Measurements from ENCODE around the gene CAMKK1. TPM values are rescaled to one million over a fixed set of nuclear protein-coding genes. Genes with fewer than 3 reads are reported as not detected.

CAMKK1 gene
- total and polyA plus RNA-seq, 11 donors = 2.0 to 6.8 (median 4.2) TPM

DNA sequence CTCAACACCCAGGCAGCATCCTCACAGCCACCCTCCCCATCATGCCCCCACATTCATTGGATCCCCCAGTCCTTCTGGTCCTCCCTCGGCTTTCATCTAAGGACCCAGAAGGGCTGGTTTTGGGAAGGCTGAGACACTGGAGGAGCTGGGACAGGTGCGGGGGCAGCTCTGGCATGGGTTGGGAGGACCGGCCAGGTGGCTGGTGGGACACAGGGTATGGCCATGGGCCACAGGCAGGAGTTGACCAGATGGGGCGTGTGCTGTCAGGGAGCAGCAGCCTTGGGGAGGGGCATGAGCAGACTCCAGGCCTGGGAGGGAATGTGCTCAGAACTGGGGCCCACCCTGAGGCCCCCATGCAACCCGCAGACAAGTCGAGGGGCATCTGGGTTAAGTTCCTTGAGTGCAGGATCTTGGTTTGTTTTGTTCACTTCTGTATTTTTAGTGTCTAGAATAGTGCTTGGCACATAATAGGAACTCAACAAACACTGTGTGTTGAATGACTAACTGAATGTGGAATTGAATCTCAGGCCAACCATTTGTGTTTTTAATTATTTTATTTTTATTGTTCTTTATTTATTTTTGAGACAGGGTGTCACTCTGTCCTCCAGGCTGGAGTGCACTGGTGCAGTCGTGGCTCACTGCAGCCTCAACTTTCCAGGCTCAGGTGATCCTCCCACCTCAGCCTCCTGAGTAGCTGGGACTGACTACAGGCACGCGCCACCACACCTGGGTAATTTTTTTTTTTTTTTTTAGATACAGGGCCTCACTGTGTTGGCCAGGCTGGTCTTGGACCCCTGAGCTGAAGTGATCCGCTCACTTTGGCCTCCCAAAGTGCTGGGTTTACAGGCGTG, 17.8 kb upstream of the CAMKK1 start:
- Histone ChIP-seq H3K4me1 (peaks cover 0 to 31% (median 10%) of the 10 kb centered on the region in 12 donors), H3K9me3 (no peaks in the 10 kb centered on the region), H3K4me3 (no peak overlapping the region), H3K36me3 (no peaks in the 10 kb centered on the region), H3K27me3 (no peaks in the 10 kb centered on the region), H3K27ac (peak overlapping the region in 1 of 12 donors; percentile 23)
- intact Hi-C loops (cut with DNase I) = loop anchor here in 9 of 10 donors (5.0 to 10.0 kb wide), 7 partner anchors 43 to 176 kb away; no protein-coding TSS in a partner anchor
- TF ChIP-seq, protein P1, sequence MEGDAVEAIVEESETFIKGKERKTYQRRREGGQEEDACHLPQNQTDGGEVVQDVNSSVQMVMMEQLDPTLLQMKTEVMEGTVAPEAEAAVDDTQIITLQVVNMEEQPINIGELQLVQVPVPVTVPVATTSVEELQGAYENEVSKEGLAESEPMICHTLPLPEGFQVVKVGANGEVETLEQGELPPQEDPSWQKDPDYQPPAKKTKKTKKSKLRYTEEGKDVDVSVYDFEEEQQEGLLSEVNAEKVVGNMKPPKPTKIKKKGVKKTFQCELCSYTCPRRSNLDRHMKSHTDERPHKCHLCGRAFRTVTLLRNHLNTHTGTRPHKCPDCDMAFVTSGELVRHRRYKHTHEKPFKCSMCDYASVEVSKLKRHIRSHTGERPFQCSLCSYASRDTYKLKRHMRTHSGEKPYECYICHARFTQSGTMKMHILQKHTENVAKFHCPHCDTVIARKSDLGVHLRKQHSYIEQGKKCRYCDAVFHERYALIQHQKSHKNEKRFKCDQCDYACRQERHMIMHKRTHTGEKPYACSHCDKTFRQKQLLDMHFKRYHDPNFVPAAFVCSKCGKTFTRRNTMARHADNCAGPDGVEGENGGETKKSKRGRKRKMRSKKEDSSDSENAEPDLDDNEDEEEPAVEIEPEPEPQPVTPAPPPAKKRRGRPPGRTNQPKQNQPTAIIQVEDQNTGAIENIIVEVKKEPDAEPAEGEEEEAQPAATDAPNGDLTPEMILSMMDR (IDR thresholded peaks at IDR 0.05) = no peak
- no peak for TF ChIP-seq POLR2A (IDR thresholded peaks at IDR 0.05)
- no peak for DNase-seq
- ATAC-seq = no peak
- WGBS, 4 donors = 83 to 88% (median 86%) methylated on average over 11 of the region's 11 CpGs

DNA sequence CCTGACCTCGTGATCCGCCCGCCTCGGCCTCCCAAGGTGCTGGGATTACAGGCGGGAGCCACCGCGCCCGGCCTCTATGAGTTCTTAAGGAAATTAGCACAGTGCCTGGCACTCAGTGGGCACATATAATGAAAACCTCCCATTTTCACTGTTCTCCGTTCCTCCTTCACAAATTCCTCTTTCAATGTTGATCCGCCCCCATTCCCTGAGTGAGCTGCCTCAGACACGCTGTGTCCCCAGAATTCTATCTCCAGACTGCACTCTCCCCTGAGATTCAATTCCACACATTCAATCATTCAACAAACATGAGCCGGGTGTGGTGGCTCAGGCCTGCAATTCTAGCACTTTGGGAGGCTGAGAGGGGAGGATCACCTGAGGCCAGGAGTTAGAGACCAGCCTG, 16.4 kb upstream of the CAMKK1 start:
- intact Hi-C loops (cut with DNase I) = loop anchor here in 2 of 10 donors (2.0 to 5.0 kb wide), 2 partner anchors 44 to 47 kb away; no protein-coding TSS in a partner anchor
- ATAC-seq = no peak
- H3K27me3 ChIP-seq = no peaks in the 10 kb centered on the region
- no peak for DNase-seq
- WGBS, 4 donors = 92 to 94% (median 94%) methylated on average over 12 of the region's 12 CpGs
- H3K27ac ChIP-seq = no peak overlapping the region
- peaks cover 0 to 23% (median 10%) of the 10 kb centered on the region in 12 donors for H3K4me1 ChIP-seq
- H3K36me3 ChIP-seq = no peaks in the 10 kb centered on the region
- no peaks in the 10 kb centered on the region for H3K9me3 ChIP-seq
- no peak overlapping the region for H3K4me3 ChIP-seq
- no peak for TF ChIP-seq POLR2A (IDR thresholded peaks at IDR 0.05)
- TF ChIP-seq, protein P1 (IDR thresholded peaks at IDR 0.05) = no peak

DNA sequence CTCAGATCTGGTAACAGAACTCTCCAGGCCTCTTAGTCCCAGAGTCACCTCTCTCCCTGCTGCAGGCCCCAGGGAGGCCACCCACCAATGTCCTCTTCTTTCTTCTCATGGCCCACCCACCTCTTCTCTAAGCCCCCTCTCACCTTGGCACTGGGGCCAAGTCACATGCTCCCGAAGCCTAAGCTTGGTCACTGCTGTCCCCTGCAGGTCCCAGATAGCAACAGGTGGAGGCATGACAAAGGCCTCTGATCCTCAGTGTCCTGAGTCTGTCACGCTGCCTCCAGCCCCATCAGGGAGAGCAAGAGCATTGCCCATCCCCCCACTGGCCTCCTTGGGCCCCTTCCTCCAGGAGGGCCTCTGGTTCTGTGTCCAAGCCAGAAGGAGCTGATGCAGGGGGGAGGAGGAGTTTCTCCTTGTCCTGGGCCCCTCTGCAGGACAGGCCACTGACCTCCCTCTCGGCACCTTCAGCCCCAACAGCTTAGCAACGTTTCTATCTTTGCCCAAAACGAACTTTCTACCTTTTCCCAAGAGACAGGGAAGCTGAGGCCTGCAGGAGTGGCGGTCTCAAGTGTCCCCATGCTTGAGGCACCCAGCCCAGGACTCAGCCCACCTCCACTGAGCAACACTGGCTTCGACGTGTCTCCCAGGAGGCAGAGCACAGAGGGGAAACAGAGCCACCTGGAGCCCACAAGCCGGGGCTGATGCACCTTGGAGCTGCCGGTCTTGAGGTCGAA, 14.8 kb upstream of the CAMKK1 start:
- DNase-seq (no peak), ATAC-seq (peak in 1 of 4 donors; percentile 36)
- intact Hi-C loops (cut with DNase I) = loop anchor here in 2 of 10 donors (2.0 to 5.0 kb wide), 2 partner anchors 43 to 45 kb away; no protein-coding TSS in a partner anchor
- 83 to 85% (median 84%) methylated on average over 11 of the region's 11 CpGs for WGBS, 4 donors
- Histone ChIP-seq H3K9me3 (no peaks in the 10 kb centered on the region), H3K36me3 (no peaks in the 10 kb centered on the region), H3K27me3 (no peaks in the 10 kb centered on the region), H3K4me3 (no peak overlapping the region), H3K27ac (no peak overlapping the region), H3K4me1 (peaks cover 0 to 13% (median 3%) of the 10 kb centered on the region in 12 donors)
- TF ChIP-seq POLR2A (IDR thresholded peaks at IDR 0.05) = no peak
- TF ChIP-seq, protein P1 (IDR thresholded peaks at IDR 0.05) = peak; percentile 4 to 42 (median 28)

DNA sequence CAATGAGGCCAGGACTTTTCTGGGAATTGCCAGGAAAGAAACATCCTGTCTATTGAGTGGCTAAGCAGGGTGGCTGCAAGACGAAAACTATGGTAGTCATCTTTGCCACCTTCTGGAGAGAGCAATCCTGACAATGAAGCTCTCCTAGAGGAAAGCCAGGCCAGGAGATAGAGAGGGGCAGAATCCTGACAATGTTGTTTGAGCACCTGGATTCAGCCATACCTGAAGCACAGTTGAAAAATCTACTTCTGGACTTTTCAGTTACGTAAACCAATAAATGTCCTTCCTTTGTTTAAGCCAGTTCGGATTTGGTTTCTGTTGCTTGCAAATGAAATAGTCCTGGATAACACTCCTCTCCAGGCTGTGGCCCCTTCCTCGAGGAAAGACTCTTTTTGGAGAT, 14.0 kb upstream of the CAMKK1 start:
- no peaks in the 10 kb centered on the region for H3K36me3 ChIP-seq
- H3K4me3 ChIP-seq = no peak overlapping the region
- ATAC-seq = no peak
- no peak for DNase-seq
- intact Hi-C loops (cut with DNase I) = loop anchor here in 1 of 10 donors (5.0 kb wide), 1 partner anchor 45 kb away; no protein-coding TSS in a partner anchor
- no peaks in the 10 kb centered on the region for H3K27me3 ChIP-seq
- H3K27ac ChIP-seq = no peak overlapping the region
- H3K4me1 ChIP-seq = peaks cover 0 to 11% (median 2%) of the 10 kb centered on the region in 12 donors
- 91 to 96% (median 92%) methylated on average over 4 of the region's 4 CpGs for WGBS, 4 donors
- TF ChIP-seq, protein P1 (IDR thresholded peaks at IDR 0.05) = no peak
- no peak for TF ChIP-seq POLR2A (IDR thresholded peaks at IDR 0.05)
- no peaks in the 10 kb centered on the region for H3K9me3 ChIP-seq
